Measurements from ENCODE around the gene EHD1.
A peak's percentile ranks its signal among the peaks of the same experiment; 100 is the strongest.

The EHD1 gene

DNA sequence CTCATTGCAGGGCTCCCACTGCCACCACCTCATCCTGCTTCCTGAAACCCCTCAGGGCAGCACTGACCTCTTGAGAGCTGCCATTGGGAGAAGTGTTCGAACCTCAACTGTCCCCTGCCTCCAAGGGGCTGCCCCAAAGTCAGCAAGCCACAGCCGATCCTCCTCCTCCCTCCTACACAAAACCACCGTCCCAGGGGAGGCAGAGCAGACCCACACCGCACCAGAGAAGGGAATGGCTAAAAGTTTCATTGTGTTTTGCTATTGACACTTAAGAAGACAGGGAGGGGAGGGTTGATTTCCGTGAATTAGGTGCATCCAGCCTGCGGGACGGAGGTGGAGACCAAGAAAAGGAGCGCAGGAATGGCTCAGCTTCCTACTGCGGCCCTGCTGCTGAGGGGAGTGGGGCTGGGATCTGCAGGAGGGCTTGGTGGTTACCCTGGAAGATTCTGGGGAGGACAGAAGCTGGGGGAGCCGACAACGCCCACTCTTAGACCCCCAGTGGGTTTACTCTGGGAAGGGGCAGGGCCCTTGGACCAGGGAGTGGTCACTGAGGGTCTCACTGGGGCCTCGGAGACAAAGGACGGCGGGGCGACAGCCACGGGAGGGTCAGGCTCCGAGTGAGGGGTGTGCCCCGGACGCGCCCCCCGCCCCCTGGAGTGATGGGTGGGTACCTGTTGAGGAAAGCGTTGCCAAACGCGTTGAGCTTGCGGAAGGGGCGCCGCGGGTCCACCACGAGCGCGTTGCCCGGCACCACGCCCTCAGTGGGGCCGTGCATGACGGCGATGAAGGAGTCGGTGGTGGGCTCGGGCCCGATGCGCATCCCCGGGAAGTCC lies 815 bp downstream of the EHD1 start:
- H3K36me3 ChIP-seq (ENCODE audit: insufficient read depth, low read length): peaks cover 17% of the 10 kb centered on the region; the same call in 1 of the 2 replicates
- H3K4me3 ChIP-seq (ENCODE audit: low read length): peak overlapping the region; percentile 98
- WGBS: 4% methylated on average over 41 of the region's 41 CpGs
- H3K27ac ChIP-seq (ENCODE audit: low read depth, low read length): no peak overlapping the region
- H3K9me3 ChIP-seq (ENCODE audit: insufficient read depth, low read depth, low read length): no peaks in the 10 kb centered on the region
- peaks cover 16% of the 10 kb centered on the region for H3K4me1 ChIP-seq (ENCODE audit: insufficient read depth, low read length)
- 0 out of 2 replicates have a peak, but pooled peaks cover 6% of the 10 kb centered on the region for H3K27me3 ChIP-seq (ENCODE audit: insufficient read depth, low read length)
- H3K9ac ChIP-seq (ENCODE audit: low read depth, low read length): peak overlapping the region; percentile 74

DNA sequence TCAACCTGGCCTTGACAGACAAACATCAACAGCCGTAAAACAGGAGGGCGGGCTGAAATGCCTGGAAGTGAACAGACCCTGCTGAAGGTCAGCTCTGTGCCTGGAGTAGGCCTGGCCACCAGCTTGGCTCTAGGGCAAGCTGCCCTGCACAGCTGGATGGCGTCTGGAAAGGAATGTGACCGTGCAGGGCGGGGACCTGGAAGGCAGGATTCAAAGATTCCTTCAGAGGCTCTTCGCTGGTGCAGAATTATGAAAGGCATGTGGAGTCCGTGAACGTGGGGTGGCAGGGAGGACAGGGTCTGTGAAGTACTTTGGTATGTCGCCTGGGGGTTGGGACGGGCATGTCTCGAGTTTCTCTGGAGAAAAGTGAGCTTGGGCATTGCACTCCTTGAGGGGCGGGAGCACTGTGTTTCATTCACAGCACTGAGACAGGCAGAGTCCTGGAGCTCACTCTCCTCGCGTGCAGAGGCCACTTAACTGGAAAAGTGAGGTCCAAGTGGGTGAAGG lies 1.5 kb downstream of the EHD1 start:
- Histone ChIP-seq H3K36me3 (ENCODE audit: insufficient read depth, low read length) (peaks cover 19% of the 10 kb centered on the region; the same call in 1 of the 2 replicates), H3K4me3 (ENCODE audit: low read length) (peak overlapping the region; percentile 98), H3K27ac (ENCODE audit: low read depth, low read length) (no peak overlapping the region), H3K27me3 (ENCODE audit: insufficient read depth, low read length) (0 out of 2 replicates have a peak, but pooled peaks cover 6% of the 10 kb centered on the region), H3K9me3 (ENCODE audit: insufficient read depth, low read depth, low read length) (no peaks in the 10 kb centered on the region), H3K4me1 (ENCODE audit: insufficient read depth, low read length) (peaks cover 16% of the 10 kb centered on the region), H3K9ac (ENCODE audit: low read depth, low read length) (peak overlapping the region; percentile 74; the same call in 1 of the 2 replicates)
- 53% methylated on average over 14 of the region's 14 CpGs for WGBS

DNA sequence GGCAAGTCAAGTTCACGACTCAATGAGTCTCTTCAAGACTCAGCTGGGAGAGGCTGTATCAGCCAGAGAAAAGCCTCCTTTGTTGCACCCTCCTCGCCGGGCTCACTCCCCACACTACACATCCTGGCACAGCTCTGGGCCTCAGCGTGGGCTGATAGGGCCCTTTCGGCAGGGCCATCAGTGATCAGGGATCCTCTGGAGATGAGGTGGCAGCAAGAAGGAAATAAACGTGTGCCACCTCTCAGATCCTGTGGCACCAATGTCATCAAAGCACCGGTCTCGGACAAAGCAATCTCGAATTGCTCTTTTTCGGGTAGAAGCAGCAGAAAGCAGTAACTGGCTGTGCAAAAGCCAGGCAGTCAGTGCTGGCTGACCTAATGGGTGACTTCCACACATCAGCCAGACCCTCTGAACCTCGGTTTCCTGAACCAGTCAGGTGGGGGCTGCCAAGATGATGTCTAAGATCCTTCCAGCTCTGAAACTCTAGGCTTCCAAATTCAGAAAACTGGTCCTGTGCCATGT lies 2.1 kb downstream of the EHD1 start:
- H3K9ac ChIP-seq (ENCODE audit: low read depth, low read length): no peak overlapping the region
- 90% methylated on average over 11 of the region's 11 CpGs for WGBS
- peaks cover 25% of the 10 kb centered on the region; the same call in 1 of the 2 replicates for H3K36me3 ChIP-seq (ENCODE audit: insufficient read depth, low read length)
- H3K27me3 ChIP-seq (ENCODE audit: insufficient read depth, low read length): 0 out of 2 replicates have a peak, but pooled peaks cover 6% of the 10 kb centered on the region
- peak overlapping the region; percentile 98; the same call in 1 of the 2 replicates for H3K4me3 ChIP-seq (ENCODE audit: low read length)
- H3K27ac ChIP-seq (ENCODE audit: low read depth, low read length): no peak overlapping the region
- peaks cover 22% of the 10 kb centered on the region for H3K4me1 ChIP-seq (ENCODE audit: insufficient read depth, low read length)
- H3K9me3 ChIP-seq (ENCODE audit: insufficient read depth, low read depth, low read length): no peaks in the 10 kb centered on the region

DNA sequence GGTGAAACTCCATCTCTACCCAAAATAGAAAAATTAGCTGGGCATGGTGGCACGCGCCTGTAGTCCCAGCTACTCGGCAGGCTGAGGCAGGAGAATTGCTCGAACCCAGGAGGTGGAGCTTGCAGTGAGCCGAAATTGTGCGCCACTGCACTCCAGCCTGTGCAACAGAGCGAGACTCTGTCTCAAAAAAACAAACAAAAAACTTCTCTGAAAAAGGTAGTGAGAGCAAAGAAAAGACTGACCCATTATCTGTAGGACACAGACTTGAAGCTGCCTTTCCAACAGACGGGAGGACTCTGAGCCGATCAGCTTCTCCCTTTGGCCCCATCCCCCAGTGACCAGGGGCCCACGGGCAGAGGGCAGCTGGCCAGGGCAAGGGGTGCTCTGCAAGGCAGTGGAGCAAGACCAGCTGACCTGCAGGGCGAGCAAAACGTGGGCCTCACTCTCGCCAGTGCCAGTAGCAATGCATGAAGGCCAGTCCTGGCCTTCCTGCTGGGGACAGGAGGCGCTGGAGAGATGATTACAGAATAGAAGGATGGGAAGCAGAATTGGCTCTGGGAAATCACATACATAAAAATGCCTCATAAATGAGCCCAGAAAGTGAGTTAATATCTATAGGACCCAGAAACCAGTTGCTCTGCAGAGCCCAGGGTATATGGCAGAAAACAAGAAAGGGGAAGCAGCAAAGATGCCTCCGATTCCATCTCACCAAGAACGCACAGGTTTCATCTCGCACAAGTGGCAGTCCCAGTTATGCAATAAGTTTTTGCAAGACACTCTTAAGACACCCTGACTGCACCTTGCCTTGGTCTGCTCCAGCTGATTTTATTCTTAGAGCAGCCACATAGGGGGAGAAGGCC lies 2.8 kb downstream of the EHD1 start:
- H3K27ac ChIP-seq (ENCODE audit: low read depth, low read length): no peak overlapping the region
- H3K4me3 ChIP-seq (ENCODE audit: low read length): no peak overlapping the region
- no peak overlapping the region for H3K9ac ChIP-seq (ENCODE audit: low read depth, low read length)
- H3K4me1 ChIP-seq (ENCODE audit: insufficient read depth, low read length): peaks cover 22% of the 10 kb centered on the region
- no peaks in the 10 kb centered on the region for H3K9me3 ChIP-seq (ENCODE audit: insufficient read depth, low read depth, low read length)
- peaks cover 28% of the 10 kb centered on the region; the same call in 1 of the 2 replicates for H3K36me3 ChIP-seq (ENCODE audit: insufficient read depth, low read length)
- WGBS: 92% methylated on average over 17 of the region's 17 CpGs
- H3K27me3 ChIP-seq (ENCODE audit: insufficient read depth, low read length): 0 out of 2 replicates have a peak, but pooled peaks cover 6% of the 10 kb centered on the region

DNA sequence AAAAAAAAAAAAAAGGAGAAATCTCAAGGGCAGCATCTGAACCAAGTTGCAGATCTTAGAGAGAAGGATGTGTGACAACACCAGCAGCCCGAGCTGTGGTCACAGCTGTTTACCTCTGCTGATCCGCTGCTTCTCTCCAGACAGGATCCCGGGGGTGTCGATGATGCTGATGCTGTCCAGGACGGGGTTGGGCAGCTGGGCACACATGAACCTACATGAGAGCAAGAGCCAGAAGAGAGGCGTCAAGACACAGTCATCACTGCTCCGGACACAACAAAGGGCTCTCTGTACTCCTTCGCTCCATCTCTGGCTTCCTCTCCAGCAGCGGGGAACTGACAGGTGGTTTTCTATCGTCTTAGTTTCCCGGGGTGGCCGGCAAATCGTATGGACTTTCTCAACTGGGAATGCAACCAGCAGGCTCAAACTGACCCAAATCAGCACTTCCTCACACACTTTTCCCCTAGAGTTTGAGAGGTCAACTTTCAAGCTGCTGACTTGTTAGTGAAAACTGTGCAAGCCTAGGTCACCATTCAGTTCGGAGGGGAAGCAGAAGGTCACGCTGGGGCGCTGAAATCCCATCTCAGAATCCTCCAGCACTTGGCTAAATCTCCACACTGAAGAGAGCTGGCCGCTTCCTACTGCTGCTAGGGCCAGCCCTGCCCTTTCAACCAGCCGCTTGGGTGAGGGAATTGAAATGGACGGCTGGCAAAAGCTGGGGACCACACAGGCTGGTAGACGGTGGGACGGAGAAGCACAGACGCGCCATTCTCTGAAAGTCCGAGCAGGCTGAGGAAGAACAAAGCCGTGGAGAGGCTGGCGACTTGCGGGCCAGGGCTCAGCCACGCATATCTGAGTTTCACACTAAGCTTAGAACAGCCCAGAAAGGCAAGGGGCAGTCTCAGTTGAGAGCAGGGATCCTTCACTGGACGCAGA lies 3.8 kb downstream of the EHD1 start:
- H3K27me3 ChIP-seq (ENCODE audit: insufficient read depth, low read length): 0 out of 2 replicates have a peak, but pooled peaks cover 6% of the 10 kb centered on the region
- H3K36me3 ChIP-seq (ENCODE audit: insufficient read depth, low read length): peaks cover 28% of the 10 kb centered on the region; the same call in 1 of the 2 replicates
- no peak overlapping the region for H3K27ac ChIP-seq (ENCODE audit: low read depth, low read length)
- H3K4me1 ChIP-seq (ENCODE audit: insufficient read depth, low read length): peaks cover 20% of the 10 kb centered on the region
- H3K9me3 ChIP-seq (ENCODE audit: insufficient read depth, low read depth, low read length): no peaks in the 10 kb centered on the region
- no peak overlapping the region for H3K9ac ChIP-seq (ENCODE audit: low read depth, low read length)
- 95% methylated on average over 29 of the region's 29 CpGs for WGBS
- no peak overlapping the region for H3K4me3 ChIP-seq (ENCODE audit: low read length)

DNA sequence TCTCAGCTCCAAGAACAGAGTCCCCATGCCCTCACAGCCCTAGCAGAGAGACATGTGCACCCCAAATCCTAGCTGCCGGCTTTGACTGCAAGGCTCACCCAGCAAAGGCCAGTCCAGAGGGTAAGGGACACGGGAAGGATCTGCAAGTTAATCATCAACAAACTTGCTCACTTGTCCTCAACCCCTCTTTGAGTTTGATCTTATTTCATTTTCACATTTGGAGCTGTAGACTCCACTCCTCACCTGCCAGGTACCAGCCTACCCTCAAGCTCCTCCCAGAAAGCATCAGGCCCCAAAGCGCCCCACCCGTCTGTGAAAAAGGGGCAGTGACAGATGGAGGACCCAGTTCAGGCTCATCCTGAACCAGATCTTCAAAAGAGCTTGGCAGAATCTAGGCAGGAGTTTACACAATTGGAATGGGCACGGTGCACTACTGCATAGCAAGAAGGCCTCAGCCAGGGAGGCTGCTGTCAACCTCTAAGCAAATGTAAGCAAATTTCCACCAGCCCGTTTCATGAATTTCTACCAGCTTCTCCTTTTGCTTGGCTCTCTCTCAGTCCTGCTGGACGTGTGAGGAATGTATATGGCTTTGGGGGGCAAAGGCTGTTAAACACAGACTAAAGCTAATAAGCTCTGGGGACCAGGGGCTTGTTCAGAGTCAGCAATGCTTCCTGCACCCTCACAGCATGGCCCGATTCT lies 5.5 kb downstream of the EHD1 start:
- H3K9me3 ChIP-seq (ENCODE audit: insufficient read depth, low read depth, low read length): no peaks in the 10 kb centered on the region
- peaks cover 19% of the 10 kb centered on the region for H3K4me1 ChIP-seq (ENCODE audit: insufficient read depth, low read length)
- H3K9ac ChIP-seq (ENCODE audit: low read depth, low read length): no peak overlapping the region
- WGBS: 92% methylated on average over 8 of the region's 8 CpGs
- no peak overlapping the region for H3K4me3 ChIP-seq (ENCODE audit: low read length)
- 0 out of 2 replicates have a peak, but pooled peaks cover 6% of the 10 kb centered on the region for H3K27me3 ChIP-seq (ENCODE audit: insufficient read depth, low read length)
- peaks cover 31% of the 10 kb centered on the region; the same call in 1 of the 2 replicates for H3K36me3 ChIP-seq (ENCODE audit: insufficient read depth, low read length)
- H3K27ac ChIP-seq (ENCODE audit: low read depth, low read length): no peak overlapping the region

DNA sequence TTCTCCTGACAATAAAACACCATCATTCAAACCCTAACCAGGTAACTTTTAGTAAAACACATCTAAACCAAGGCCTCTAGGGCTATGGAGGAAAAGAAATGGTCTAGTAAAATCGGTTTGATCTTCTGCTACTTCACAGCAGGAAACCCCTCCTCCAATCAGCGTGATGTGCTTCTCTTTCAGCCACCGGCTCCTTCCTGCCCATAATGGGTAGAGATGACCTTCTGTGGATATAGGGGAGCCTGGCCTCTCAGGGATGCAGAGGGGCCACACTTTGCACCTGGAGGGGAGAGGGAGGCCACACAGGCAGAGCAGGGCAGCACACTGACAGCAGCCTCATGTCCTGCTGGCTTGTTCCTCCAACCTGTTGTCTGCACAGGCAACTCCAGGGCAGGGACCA lies 6.9 kb downstream of the EHD1 start:
- Histone ChIP-seq H3K9ac (ENCODE audit: low read depth, low read length) (no peak overlapping the region), H3K4me3 (ENCODE audit: low read length) (no peak overlapping the region), H3K36me3 (ENCODE audit: insufficient read depth, low read length) (peaks cover 31% of the 10 kb centered on the region; the same call in 1 of the 2 replicates), H3K4me1 (ENCODE audit: insufficient read depth, low read length) (peaks cover 12% of the 10 kb centered on the region; the same call in 1 of the 2 replicates), H3K9me3 (ENCODE audit: insufficient read depth, low read depth, low read length) (no peaks in the 10 kb centered on the region), H3K27ac (ENCODE audit: low read depth, low read length) (no peak overlapping the region), H3K27me3 (ENCODE audit: insufficient read depth, low read length) (no peaks in the 10 kb centered on the region)
- 79% methylated on average over 2 of the region's 3 CpGs for WGBS

DNA sequence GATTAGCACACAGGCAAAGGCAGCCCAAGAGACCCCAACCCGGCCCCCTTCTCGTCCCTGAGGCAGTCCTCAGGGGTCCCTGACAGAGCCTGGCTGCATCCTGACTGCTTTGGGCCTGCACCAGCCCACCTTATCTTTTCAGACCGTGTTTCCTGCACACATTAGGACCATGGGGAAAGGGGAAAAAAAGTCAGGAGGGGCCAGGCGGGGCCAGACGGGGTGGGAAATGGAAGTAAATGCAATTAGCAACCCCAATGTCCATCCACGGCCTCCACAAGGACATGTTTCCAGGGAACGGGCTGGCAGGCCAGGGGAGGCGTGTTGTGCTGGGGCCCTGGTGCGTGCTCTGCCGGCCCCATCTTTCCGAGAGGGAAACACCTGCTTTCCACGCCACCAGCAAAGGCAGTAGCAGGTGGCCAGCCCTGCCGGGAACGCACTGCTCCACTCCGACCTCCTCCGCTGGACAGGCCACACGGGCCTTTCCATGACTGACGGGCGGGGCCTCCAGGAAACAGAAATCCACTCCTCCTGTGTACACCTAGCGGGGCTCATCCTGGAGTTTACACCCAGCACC lies 7.4 kb downstream of the EHD1 start:
- Histone ChIP-seq H3K4me3 (ENCODE audit: low read length) (no peak overlapping the region), H3K9ac (ENCODE audit: low read depth, low read length) (0 out of 2 replicates have a peak overlapping the region, but pooled peaks have one; percentile 24), H3K4me1 (ENCODE audit: insufficient read depth, low read length) (peaks cover 11% of the 10 kb centered on the region; the same call in 1 of the 2 replicates), H3K27ac (ENCODE audit: low read depth, low read length) (no peak overlapping the region; the same call in 1 of the 2 replicates), H3K9me3 (ENCODE audit: insufficient read depth, low read depth, low read length) (no peaks in the 10 kb centered on the region), H3K36me3 (ENCODE audit: insufficient read depth, low read length) (peaks cover 31% of the 10 kb centered on the region; the same call in 1 of the 2 replicates), H3K27me3 (ENCODE audit: insufficient read depth, low read length) (no peaks in the 10 kb centered on the region)
- WGBS: 92% methylated on average over 20 of the region's 20 CpGs

DNA sequence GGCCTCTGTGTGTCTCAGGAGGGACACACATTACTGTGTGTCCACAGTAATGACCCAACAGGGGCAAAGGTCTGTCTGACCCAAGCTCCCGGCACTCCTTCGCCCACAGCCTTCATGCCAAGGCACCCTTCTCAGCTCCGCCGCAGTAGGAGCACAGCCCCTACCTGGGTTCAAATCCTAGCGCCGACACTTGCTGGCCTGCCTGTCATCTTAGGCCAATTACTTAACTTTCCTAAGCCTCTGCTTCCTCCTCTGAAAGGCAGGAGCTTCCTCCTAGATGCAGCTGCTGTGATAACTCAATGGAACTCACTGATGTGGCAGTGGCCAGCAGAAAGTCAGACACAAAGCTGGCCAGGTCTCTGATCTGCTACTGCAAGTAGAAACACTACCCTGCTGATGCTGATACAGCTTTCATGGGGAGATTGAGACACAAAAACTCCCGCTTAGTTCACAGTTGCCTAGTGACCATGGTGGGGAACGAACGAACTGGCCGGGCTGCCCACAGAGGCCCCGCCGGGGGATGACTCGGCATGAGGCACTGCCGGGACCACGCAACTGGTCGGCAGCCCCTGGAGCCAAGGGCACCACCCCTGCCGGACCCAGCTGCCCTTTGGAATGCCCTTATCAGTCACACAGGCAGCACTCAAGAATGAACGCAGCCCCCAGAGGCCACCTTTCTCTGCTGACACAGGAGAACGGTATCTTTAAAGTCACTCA lies 8.1 kb downstream of the EHD1 start:
- Histone ChIP-seq H3K27me3 (ENCODE audit: insufficient read depth, low read length) (no peaks in the 10 kb centered on the region), H3K27ac (ENCODE audit: low read depth, low read length) (peak overlapping the region; percentile 71; the same call in 1 of the 2 replicates), H3K4me3 (ENCODE audit: low read length) (no peak overlapping the region), H3K36me3 (ENCODE audit: insufficient read depth, low read length) (peaks cover 31% of the 10 kb centered on the region; the same call in 1 of the 2 replicates), H3K4me1 (ENCODE audit: insufficient read depth, low read length) (peaks cover 13% of the 10 kb centered on the region; the same call in 1 of the 2 replicates), H3K9me3 (ENCODE audit: insufficient read depth, low read depth, low read length) (no peaks in the 10 kb centered on the region), H3K9ac (ENCODE audit: low read depth, low read length) (peak overlapping the region; percentile 24; the same call in 1 of the 2 replicates)
- 87% methylated on average over 19 of the region's 19 CpGs for WGBS

Data from HUES64 (cell line).